Fibroblast of the aortic adventitia (primary cell): Measurements from ENCODE around the gene CUL7. TPM values are rescaled to one million over a fixed set of nuclear protein-coding genes. Genes with fewer than 3 reads are reported as not detected.

Source experiments
- DNase-seq: peaks from one replicate; pipeline ENCODE4 v3.0.0-alpha.2; 2010; ENCODE audit warnings: low read depth
- H3K4me3 ChIP-seq: 2 replicates; pipeline ENCODE4 v1.5.1; 2011; ENCODE audit warnings: low read depth, mild to moderate bottlenecking, control low read depth, low read length, moderate library complexity
- CTCF ChIP-seq: IDR thresholded peaks from 2 replicates; pipeline ENCODE4 v1.5.1; 2011; ENCODE audit warnings: mild to moderate bottlenecking, low read length, control low read depth, inconsistent platforms; ENCODE audit not compliant: insufficient read depth
- total RNA-seq: library from RNA; depleted of rRNA; stranded (reverse); fragments of >200 nt; gene quantifications from 2 replicates; pipeline ENCODE4 v1.2.3, GENCODE V29; 2012; ENCODE audit warnings: low replicate concordance

CUL7 gene
- total RNA-seq, 1 donor, result 31.6 TPM

- no peak for DNase-seq
- no peak overlapping the region for H3K4me3 ChIP-seq
- no peak for TF ChIP-seq CTCF
Observed at GRCh38 chr6:43026365-43026764, 27.3 kb downstream of the CUL7 start.

- no peak for DNase-seq
- H3K4me3 ChIP-seq, result no peak overlapping the region
- no peak for TF ChIP-seq CTCF
Observed at GRCh38 chr6:43024436-43024835, 29.2 kb downstream of the CUL7 start.

- DNase-seq, result peak; percentile 56
- peak within 1 kb of the TSS; percentile 98 for H3K4me3 ChIP-seq
- TF ChIP-seq CTCF, result no peak
Observed at GRCh38 chr6:43021270-43022047, 32.2 kb downstream of the CUL7 start, which contains the start of gene RRP36. Gene RRP36, plus strand, starts transcription at chr6:43021623. Its CDS starts 32 bp downstream, at chr6:43021655.

- no peak for DNase-seq
- H3K4me3 ChIP-seq, result peak overlapping the region; percentile 98
Observed at GRCh38 chr6:43020847-43021246, 32.8 kb downstream of the CUL7 start.

GRCh38 chr6:43020052-43020705 lies 33.5 kb downstream of the CUL7 start:
- no peak for DNase-seq
- no peak overlapping the region for H3K4me3 ChIP-seq
- TF ChIP-seq CTCF, result no peak

More at GRCh38 chr6:43020847-43021246, 32.8 kb downstream of the CUL7 start:
- no peak for TF ChIP-seq CTCF

- no peak overlapping the region for H3K4me3 ChIP-seq
- no peak for DNase-seq
- TF ChIP-seq CTCF, result no peak
Observed at GRCh38 chr6:43019152-43019551, 34.5 kb downstream of the CUL7 start.
